H1 (cell line): ENCODE results near the gene VPS13C.

Experiments used
- CHD7 ChIP-seq: fragments of 300-600 bp; sonication (generic); IDR thresholded peaks from 2 replicates; pipeline ENCODE4 v1.7.1; 2012; ENCODE audit warnings: low read length, moderate library complexity, mild to moderate bottlenecking, inconsistent platforms; ENCODE audit not compliant: insufficient replicate concordance
- EP300 ChIP-seq, 2 experiments: IDR thresholded peaks; 1 replicate in 1 of 2; 2 replicates in 1 of 2; pipeline ENCODE4 v1.6.1; 2011 to 2012; ENCODE audit warnings: low read depth in 2 of 2, low read length in 2 of 2, mild to moderate bottlenecking in 2 of 2, borderline replicate concordance in 1 of 2, inconsistent platforms in 1 of 2, moderate library complexity in 1 of 2
- EZH2 ChIP-seq: fragments of 200-600 bp; sonication (generic); IDR thresholded peaks from 2 replicates; pipeline ENCODE4 v1.7.1; 2012; ENCODE audit warnings: low read depth, mild to moderate bottlenecking, moderate library complexity, low read length, inconsistent platforms; ENCODE audit not compliant: severe bottlenecking
- MAFK ChIP-seq: IDR thresholded peaks from 2 replicates; pipeline ENCODE4 v1.6.1; 2012; ENCODE audit warnings: low read depth, mild to moderate bottlenecking, improper control_type of control experiment, low read length
- POLR2A ChIP-seq, 2 experiments: IDR thresholded peaks; 1 replicate in 1 of 2; 2 replicates in 1 of 2; pipeline ENCODE4 v1.6.1; 2011; ENCODE audit warnings: low read depth in 2 of 2, low read length in 2 of 2, mild to moderate bottlenecking in 2 of 2; ENCODE audit errors: control extremely low read depth in 1 of 2
- POLR2AphosphoS5 ChIP-seq: IDR thresholded peaks from 2 replicates; pipeline ENCODE4 v1.6.1; 2011; ENCODE audit warnings: low read depth, low read length
- RFX5 ChIP-seq: IDR thresholded peaks from 2 replicates; pipeline ENCODE4 v1.6.1; 2011; ENCODE audit warnings: low read depth, low read length, improper control_type of control experiment, borderline replicate concordance
- SP1 ChIP-seq: IDR thresholded peaks from 2 replicates; pipeline ENCODE4 v1.6.1; 2011; ENCODE audit warnings: low read depth, low read length
- SRF ChIP-seq: IDR thresholded peaks from 2 replicates; pipeline ENCODE4 v1.6.1; 2011; ENCODE audit warnings: mild to moderate bottlenecking, low read depth, low read length, moderate library complexity
- TAF1 ChIP-seq: IDR thresholded peaks from 2 replicates; pipeline ENCODE4 v1.6.1; 2011; ENCODE audit warnings: mild to moderate bottlenecking, low read depth, low read length
- TF ChIP-seq, protein P1 (sequence below), 3 experiments: IDR thresholded peaks; 1 replicate in 2 of 3; 2 replicates in 1 of 3; pipeline versions ENCODE4 v1.5.1 to v1.6.1; 2011; ENCODE audit warnings: low read length in 3 of 3, mild to moderate bottlenecking in 3 of 3, inconsistent platforms in 2 of 3, low read depth in 1 of 3, moderate library complexity in 1 of 3; ENCODE audit not compliant: insufficient read depth in 1 of 3; ENCODE audit errors: control extremely low read depth in 1 of 3
- TF ChIP-seq, protein P2 (sequence below): IDR thresholded peaks from 2 replicates; pipeline ENCODE4 v1.6.1; 2012; ENCODE audit warnings: inconsistent platforms

- TF ChIP-seq EP300 (IDR thresholded peaks at IDR 0.05; ENCODE audit: borderline replicate concordance in 1 of 2, low read depth in 2 of 2, low read length in 2 of 2) (no peak), CHD7 (no peak), POLR2AphosphoS5 (no peak), MAFK (no peak), SRF (no peak), RFX5 (no peak), SP1 (no peak), EZH2 (no peak), POLR2A (IDR thresholded peaks at IDR 0.05; ENCODE audit: control extremely low read depth in 1 of 2, low read depth in 2 of 2, low read length in 2 of 2) (no peak), TAF1 (no peak)
- TF ChIP-seq, protein P1, sequence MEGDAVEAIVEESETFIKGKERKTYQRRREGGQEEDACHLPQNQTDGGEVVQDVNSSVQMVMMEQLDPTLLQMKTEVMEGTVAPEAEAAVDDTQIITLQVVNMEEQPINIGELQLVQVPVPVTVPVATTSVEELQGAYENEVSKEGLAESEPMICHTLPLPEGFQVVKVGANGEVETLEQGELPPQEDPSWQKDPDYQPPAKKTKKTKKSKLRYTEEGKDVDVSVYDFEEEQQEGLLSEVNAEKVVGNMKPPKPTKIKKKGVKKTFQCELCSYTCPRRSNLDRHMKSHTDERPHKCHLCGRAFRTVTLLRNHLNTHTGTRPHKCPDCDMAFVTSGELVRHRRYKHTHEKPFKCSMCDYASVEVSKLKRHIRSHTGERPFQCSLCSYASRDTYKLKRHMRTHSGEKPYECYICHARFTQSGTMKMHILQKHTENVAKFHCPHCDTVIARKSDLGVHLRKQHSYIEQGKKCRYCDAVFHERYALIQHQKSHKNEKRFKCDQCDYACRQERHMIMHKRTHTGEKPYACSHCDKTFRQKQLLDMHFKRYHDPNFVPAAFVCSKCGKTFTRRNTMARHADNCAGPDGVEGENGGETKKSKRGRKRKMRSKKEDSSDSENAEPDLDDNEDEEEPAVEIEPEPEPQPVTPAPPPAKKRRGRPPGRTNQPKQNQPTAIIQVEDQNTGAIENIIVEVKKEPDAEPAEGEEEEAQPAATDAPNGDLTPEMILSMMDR (IDR thresholded peaks at IDR 0.05; ENCODE audit: control extremely low read depth in 1 of 3, insufficient read depth in 1 of 3, low read depth in 1 of 3, low read length in 3 of 3): no peak
- TF ChIP-seq, protein P2, sequence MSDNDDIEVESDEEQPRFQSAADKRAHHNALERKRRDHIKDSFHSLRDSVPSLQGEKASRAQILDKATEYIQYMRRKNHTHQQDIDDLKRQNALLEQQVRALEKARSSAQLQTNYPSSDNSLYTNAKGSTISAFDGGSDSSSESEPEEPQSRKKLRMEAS: no peak
Observed at GRCh38 chr15:61989667-61990066, 70.6 kb downstream of the VPS13C start.
